Bone marrow (tissue), 2 donors: ENCODE results near the gene GSDMA.
A peak's percentile ranks its signal among the peaks of the same experiment; 100 is the strongest.

Experiments used
- DNase-seq, 2 donors: peaks; one replicate each; lab custom pipeline; 2025; lab: John Stamatoyannopoulos, UW

The GSDMA gene

DNA sequence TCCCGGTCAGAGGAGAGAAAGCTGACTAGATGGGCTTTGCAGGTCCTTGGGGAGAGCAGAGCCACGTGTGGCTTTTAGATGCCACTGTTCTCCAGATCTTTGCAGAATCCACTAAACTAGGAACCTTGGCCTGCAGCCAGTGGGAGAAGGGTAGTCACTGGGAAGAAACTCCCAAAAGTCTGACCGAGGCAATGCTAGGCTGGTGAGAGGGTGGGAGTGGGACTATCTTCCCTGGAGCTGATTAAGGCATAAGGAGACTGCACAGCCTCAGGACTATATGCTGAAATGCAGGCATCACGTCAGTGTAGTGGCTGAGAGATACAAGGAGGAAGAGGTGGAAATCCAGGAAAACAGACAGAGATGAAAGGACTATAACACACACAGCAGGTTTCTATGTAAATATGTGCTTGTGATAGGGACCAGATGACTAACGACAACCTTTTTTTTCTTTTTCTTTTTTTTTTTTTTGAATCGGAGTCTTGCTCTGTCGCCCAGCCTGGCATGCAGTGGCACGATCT lies 2.2 kb upstream of the GSDMA start:
- DNase-seq, result no peak

GRCh38 chr17:39963829-39964228 lies 1.0 kb downstream of the GSDMA start:
- DNase-seq, result no peak

- DNase-seq, result no peak
Observed at GRCh38 chr17:39965017-39965699, 2.4 kb downstream of the GSDMA start.

GRCh38 chr17:39966771-39967170 lies 4.0 kb downstream of the GSDMA start:
- DNase-seq, result no peak

DNA sequence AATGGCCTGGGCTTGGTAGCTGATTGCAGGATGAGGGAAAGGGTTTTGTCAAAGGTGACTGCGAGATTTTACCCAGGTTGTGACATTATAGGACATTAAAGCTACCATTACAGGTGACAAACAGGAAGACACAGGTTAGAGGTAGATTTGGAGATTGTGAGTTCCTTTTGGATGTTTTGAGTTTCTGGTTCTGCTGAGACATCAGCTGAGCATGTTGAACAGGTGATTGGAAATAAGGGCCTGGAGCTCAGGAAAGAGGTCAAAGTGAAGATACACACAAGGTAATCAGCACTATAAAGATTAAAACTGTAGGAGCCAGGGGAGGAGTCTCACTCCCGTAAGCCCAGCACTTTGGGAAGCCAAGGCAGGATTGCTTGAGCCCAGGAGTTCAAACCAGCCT lies 6.0 kb downstream of the GSDMA start:
- no peak for DNase-seq

GRCh38 chr17:39969375-39969774 lies 6.6 kb downstream of the GSDMA start:
- no peak for DNase-seq

DNA sequence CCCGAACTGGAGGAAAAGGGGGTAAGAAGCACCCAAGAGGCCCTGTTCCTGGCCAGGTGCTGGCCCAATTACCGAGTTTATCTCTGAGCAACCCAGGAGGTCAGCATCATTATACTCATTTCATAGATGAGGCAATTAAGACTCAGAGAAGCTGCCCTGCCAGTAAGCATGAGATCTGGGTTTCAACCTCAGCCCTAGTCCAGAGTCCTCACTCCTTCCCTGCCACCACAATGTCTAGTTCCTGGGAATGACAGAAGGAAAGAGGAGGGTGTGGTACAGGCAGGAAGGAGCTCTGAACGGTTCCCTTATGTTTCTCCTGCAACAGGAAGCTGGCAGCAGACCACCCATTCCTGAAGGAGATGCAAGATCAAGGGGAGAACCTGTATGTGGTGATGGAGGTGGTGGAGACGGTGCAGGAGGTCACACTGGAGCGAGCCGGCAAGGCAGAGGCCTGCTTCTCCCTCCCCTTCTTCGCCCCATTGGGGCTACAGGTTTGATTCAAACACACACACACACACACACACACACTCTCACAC lies 7.4 kb downstream of the GSDMA start:
- no peak for DNase-seq

DNA sequence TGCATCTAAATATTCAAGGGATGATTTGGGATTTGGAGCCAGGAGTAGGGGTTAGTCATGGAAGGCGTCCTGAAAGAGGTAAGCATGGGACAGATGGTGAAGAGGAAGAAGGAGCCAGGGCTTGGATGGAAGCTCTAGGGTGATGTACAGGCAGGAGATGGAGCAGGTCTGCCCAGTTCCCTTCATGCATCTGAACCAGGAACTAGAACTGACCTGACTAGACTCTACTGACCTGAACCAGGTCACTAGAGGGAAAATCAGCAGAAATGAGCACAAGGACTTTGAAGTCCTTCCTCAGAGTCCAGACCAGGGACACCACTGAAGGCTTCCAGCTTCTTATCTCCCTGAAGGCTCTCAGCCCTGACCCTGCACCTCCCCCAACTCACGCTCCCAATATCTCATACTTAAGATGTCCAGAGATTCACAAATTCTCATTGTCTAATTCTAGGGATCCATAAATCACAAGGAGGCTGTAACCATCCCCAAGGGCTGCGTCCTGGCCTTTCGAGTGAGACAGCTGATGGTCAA lies 8.3 kb downstream of the GSDMA start:
- DNase-seq, result no peak

GRCh38 chr17:39972271-39972670 lies 9.5 kb downstream of the GSDMA start:
- DNase-seq, result peak in 1 of 2 donors; percentile 71

DNA sequence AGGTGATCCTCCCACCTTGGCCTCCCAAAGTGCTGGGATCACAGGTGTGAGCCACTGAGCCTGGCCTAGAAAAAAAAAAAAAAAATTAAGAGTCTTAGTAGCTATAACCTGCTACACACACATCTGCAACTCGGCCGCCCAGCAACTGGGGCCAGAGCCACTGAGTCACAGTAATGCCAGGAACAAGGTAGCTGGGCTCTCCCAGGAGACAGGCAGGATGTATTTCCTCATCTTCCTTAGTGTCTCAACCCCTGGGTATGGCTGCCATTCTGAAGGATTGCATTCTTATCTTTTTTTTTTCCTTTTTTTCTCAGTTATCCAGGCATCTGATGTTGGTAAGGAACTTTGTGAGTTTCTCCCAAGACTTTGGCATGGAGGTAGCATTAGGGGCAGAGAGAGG lies 10.7 kb downstream of the GSDMA start:
- no peak for DNase-seq

- DNase-seq, result no peak
Observed at GRCh38 chr17:39974433-39974832, 11.6 kb downstream of the GSDMA start.

DNA sequence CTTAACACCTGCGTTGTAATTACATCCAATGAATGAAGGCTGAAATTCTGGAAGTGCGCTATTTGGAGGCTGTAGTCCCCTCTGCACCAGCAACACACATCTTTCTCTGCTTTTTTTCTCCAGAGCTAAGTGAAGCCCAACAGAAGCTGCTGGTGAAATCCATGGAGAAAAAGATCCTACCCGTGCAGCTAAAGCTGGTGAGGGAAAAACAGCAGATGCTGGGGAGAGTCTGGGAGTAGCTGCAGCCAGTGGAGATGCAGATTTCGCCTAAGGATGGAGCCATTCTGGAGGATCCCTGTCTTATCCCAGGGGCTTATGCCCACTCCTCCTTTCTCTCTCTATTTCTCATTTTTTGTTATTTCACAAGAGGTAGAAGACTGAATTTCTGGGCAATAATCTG lies 13.0 kb downstream of the GSDMA start:
- no peak for DNase-seq

GRCh38 chr17:39979016-39979670 lies 16.3 kb downstream of the GSDMA start:
- DNase-seq, result no peak

DNA sequence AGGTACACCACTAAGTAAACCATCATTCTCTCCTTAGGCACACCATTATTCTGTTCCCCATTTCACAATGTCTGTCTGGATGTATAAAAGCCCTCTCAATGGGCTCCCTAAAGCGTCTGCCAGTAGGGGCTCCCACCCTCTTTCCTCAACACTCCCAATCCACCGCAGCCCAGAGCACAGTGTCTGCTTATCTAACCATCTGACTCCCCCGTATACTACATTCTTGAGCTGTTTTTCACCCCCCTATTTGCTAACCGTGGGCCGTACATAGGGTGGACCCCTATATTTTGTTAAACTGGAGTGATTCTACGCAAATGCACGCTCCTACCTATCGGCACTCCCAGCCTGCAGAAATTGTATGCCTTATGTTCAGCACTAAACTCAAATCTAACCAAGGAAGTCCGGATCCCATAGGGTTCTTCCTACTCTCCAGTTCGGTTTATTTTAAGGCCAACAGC lies 17.1 kb downstream of the GSDMA start:
- peak in 1 of 2 donors; percentile 84 for DNase-seq

DNA sequence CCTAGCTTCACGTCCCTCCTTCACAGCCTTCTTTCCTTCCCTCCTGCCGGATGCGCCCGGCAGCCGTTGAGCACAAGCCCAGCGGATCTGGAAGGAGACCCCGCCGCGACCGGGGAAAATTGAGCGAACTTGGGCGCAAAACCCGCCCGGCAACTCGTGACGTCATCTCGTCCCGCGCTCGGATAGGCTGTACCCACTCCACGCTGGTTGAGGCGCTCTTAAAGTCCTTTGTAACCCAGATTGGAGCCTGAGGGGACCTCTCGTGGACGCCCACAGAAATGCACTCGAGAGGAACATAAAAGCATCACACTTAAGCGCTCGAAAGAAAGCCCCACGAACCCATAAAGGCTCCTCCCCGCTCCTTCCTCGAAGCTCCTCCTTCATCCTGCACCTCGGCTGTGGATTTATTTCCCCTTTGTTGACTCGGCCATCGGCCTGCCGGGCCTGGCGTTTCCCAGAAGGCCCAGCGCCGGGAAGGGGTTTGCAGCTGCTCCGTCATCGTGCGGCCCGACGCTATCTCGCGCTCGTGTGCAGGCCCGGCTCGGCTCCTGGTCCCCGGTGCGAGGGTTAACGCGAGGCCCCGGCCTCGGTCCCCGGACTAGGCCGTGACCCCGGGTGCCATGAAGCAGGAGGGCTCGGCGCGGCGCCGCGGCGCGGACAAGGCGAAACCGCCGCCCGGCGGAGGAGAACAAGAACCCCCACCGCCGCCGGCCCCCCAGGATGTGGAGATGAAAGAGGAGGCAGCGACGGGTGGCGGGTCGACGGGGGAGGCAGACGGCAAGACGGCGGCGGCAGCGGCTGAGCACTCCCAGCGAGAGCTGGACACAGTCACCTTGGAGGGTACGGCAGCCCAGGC lies 17.8 kb downstream of the GSDMA start, which contains the start of gene PSMD3:
Gene PSMD3 (plus strand): TSS at position 457 of the 856 bp plus-strand sequence. CDS start 164 bp downstream, at position 621.
- peak; percentile 95 to 100 for DNase-seq

DNA sequence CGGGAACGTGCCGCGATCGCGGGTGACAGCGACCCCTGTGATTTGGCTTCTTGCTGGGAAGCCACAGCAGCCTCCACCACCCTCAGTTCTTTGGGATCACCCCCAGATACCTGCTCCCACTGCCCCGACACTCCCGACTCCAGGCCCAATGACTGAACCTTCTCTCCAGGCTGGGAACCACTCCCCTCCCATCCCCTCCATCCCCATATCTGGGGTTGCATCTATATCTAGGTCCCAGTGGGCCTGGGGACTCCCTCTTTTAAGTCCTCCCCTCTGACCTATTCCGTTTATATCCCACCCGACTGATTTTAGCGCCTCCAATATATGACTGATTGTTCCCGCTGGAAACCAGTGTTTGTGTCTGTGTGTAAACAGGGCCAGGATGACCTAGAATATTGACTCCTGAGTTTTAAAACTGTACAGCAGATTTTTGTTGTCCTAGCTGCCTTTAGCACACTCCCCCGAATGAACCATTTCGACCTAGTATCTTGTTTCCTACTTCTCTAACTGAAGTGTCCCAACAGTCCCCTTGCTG lies 18.5 kb downstream of the GSDMA start:
- peak in 1 of 2 donors; percentile 49 for DNase-seq

GRCh38 chr17:39981766-39982375 lies 19.1 kb downstream of the GSDMA start:
- no peak for DNase-seq

DNA sequence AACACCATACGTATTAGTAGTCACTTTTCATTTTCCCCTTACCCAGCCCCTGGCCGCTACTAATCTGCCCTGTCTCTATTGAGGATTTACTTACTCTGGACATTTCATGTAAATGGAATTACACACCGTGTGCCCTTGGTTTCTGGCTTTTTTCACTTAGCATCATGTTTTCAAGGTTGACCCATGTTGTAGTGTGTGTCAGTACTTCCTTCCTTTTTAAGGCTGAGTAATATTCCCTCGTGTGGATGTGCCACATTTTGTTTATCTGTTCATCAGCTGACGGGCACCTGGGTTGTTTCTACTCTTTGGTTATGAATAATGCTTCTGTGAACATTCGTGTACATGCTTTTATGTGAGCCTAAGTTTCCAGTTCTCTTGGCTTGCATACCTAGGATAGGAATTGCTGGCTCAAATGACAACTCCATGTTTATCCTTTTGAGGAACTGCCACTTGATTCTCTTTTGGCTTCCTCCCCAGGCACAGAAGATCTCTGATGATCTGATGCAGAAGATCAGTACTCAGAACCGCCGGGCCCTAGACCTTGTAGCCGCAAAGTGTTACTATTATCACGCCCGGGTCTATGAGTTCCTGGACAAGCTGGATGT lies 25.5 kb downstream of the GSDMA start:
- DNase-seq, result no peak

DNA sequence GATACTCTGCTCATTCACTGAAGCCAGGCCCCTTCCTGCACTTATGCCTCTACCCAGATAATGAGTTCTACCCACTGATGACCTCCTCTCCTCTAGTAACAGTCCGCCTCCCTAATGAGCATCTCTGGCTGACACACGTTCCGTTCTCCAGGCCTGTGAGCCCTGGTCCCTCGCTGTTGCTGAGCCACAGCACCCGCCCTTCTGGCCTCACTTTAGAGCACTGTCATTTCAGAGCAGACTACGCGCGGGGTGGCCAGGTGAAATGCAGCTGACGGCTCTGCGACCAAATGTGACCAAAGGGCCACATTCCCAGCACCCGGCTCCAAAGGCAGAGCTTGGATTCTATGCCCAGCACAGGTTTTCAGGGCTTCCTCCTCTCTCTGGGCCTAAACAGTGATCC lies 31.6 kb downstream of the GSDMA start:
- DNase-seq, result no peak

DNA sequence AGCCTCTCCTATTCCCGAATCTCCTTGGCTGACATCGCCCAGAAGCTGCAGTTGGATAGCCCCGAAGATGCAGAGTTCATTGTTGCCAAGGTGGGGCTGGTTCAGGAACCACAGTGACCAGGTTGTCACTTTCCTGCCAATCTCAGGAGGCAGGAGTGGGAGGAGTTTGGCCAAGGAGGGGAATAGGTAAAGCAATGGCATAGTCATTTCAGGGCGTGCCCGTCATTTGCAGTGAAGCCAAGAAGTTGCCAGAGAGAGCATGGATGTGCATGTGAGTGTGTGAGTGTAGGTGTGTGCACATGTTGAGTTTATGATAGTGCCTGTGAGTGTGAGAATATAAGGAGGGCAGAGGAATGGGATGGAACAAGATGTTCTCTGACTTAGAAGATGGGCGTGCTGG lies 32.6 kb downstream of the GSDMA start:
- no peak for DNase-seq

- no peak for DNase-seq
Observed at GRCh38 chr17:39996162-39996561, 33.4 kb downstream of the GSDMA start.
